Fibroblast of lung (primary cell): Measurements from ENCODE around the gene GRM4.

Experiments used
- CTCF ChIP-seq, 2 donors: IDR thresholded peaks in 1 of 2; conservative IDR thresholded peaks in 1 of 2; 1 replicate in 1 of 2; 2 replicates in 1 of 2; pipeline ENCODE4 v1.5.1; 2011 to 2012; ENCODE audit warnings: low read length in 2 of 2, control low read depth in 1 of 2, inconsistent platforms in 1 of 2, low read depth in 1 of 2, mild to moderate bottlenecking in 1 of 2
- EZH2 ChIP-seq: IDR thresholded peaks from 2 replicates; pipeline ENCODE4 v1.5.1; 2012; ENCODE audit warnings: low read length, control low read depth, mild to moderate bottlenecking; ENCODE audit errors: missing control alignments

GRCh38 chr6:34135541-34135940, 10.3 kb downstream of the GRM4 start:
- TF ChIP-seq CTCF (conservative IDR thresholded peaks at IDR 0.05 in 1 of 2, IDR thresholded peaks at IDR 0.05 in 1 of 2; ENCODE audit: low read depth in 1 of 2, low read length in 2 of 2), result no peak
- TF ChIP-seq EZH2, result no peak
